ENCODE measurements around the gene GRID2.

- TF ChIP-seq POLR2A (IDR thresholded peaks at IDR 0.05) (no peak), CTCF (IDR thresholded peaks at IDR 0.05) (no peak), POLR2AphosphoS5 (IDR thresholded peaks at IDR 0.05; ENCODE audit: insufficient read depth in 1 of 2, low read depth in 1 of 2) (no peak)
Measured at GRCh38 chr4:93116624-93117023, 812.9 kb downstream of the GRID2 start.
